Measurements from ENCODE around the gene SPHKAP. TPM values are rescaled to one million over a fixed set of nuclear protein-coding genes. Genes with fewer than 3 reads are reported as not detected.

SPHKAP gene
- total and polyA plus RNA-seq, 2 of the 13 experiments (the other 11 are each of a cell fraction or from before 2014, with no cell fraction given), result not detected

DNA sequence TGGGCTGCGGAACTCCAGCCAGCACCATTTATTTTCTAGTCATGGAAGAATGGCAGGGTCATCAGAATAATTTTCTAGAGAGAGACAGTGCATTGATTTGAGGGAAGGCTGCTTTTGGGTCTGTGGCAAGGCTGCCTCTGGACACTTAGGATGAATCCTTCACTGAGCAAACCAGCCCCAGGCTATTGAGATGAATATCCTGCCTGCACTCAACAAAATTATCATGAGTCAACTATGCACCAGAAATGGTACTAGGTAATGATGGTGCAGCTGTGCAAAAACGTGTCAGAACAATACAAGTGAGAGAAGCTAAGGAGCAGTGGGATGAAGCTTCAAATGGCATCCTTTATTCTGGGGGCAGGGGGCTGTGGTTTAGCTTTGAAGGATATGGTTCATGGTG, 115.8 kb downstream of the SPHKAP start:
- FAIRE-seq (no peak), DNase-seq (ENCODE audit: low spot score) (no peak), ATAC-seq (no peak)
- Histone ChIP-seq H3K4me2 (ENCODE audit: low read depth, low read length) (no peak overlapping the region), H3K4me1 (ENCODE audit: insufficient read depth, low read length) (no peaks in the 10 kb centered on the region), H3K9ac (ENCODE audit: insufficient read depth, low read depth, low read length) (no peak overlapping the region), H3K79me2 (ENCODE audit: insufficient read depth, low read length) (no peaks in the 10 kb centered on the region), H4K20me1 (ENCODE audit: insufficient read depth, low read length) (no peaks in the 10 kb centered on the region; the same call in 1 of the 2 replicates), H3K27me3 (ENCODE audit: control insufficient read depth in 1 of 2, insufficient read depth in 2 of 2, low read length in 2 of 2) (no peaks in the 10 kb centered on the region), H2AFZ (ENCODE audit: low read length) (no peak overlapping the region), H3K27ac (ENCODE audit: extremely low read length, insufficient read depth, low read length) (no peak overlapping the region), H3K4me3 (replicated peaks in 1 of 3; ENCODE audit: insufficient read depth in 1 of 3, low read depth in 2 of 3, low read length in 3 of 3) (no peak overlapping the region), H3K36me3 (replicated peaks in 1 of 2; ENCODE audit: control insufficient read depth in 1 of 2, insufficient read depth in 2 of 2, low read length in 2 of 2) (no peaks in the 10 kb centered on the region), H3K9me3 (ENCODE audit: low read length) (no peaks in the 10 kb centered on the region)
- 7% methylated on average over 2 of the region's 2 CpGs for WGBS (ENCODE audit: low lambda C conversion rate)
- no TSS peak for BruUV-seq (replicated peaks)
- intact Hi-C loops (cut with micrococcal nuclease; ENCODE audit: unreplicated experiment), result no loop called here
- TF ChIP-seq XRCC5 (optimal IDR thresholded peaks at IDR 0.05; ENCODE audit: low read length), result no peak
- TF ChIP-seq NONO (IDR thresholded peaks at IDR 0.05), result no peak
- TF ChIP-seq NONO (CRISPR knock-in tag; conservative IDR thresholded peaks at IDR 0.05), result no peak
- TF ChIP-seq, protein P1, sequence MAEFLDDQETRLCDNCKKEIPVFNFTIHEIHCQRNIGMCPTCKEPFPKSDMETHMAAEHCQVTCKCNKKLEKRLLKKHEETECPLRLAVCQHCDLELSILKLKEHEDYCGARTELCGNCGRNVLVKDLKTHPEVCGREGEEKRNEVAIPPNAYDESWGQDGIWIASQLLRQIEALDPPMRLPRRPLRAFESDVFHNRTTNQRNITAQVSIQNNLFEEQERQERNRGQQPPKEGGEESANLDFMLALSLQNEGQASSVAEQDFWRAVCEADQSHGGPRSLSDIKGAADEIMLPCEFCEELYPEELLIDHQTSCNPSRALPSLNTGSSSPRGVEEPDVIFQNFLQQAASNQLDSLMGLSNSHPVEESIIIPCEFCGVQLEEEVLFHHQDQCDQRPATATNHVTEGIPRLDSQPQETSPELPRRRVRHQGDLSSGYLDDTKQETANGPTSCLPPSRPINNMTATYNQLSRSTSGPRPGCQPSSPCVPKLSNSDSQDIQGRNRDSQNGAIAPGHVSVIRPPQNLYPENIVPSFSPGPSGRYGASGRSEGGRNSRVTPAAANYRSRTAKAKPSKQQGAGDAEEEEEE (CRISPR knock-in tag; IDR thresholded peaks at IDR 0.05; ENCODE audit: borderline replicate concordance), result no peak
- no peak for TF ChIP-seq KLF15 (CRISPR knock-in tag; IDR thresholded peaks at IDR 0.05; ENCODE audit: borderline replicate concordance)
- no peak for TF ChIP-seq FOXP1 (IDR thresholded peaks at IDR 0.05)
- TF ChIP-seq FOXP1 (CRISPR knock-in tag; IDR thresholded peaks at IDR 0.05), result no peak
- no peak for TF ChIP-seq ZNF569 (CRISPR knock-in tag; IDR thresholded peaks at IDR 0.05; ENCODE audit: borderline replicate concordance)
- no peak for TF ChIP-seq ZFX (CRISPR knock-in tag; IDR thresholded peaks at IDR 0.05; ENCODE audit: low read depth)
- TF ChIP-seq RARA (CRISPR knock-in tag; IDR thresholded peaks at IDR 0.05), result no peak
- no peak for TF ChIP-seq JUND (CRISPR knock-in tag; IDR thresholded peaks at IDR 0.05)
- TF ChIP-seq, protein P2, sequence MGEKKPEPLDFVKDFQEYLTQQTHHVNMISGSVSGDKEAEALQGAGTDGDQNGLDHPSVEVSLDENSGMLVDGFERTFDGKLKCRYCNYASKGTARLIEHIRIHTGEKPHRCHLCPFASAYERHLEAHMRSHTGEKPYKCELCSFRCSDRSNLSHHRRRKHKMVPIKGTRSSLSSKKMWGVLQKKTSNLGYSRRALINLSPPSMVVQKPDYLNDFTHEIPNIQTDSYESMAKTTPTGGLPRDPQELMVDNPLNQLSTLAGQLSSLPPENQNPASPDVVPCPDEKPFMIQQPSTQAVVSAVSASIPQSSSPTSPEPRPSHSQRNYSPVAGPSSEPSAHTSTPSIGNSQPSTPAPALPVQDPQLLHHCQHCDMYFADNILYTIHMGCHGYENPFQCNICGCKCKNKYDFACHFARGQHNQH (CRISPR knock-in tag; IDR thresholded peaks at IDR 0.05), result no peak
- no peak for TF ChIP-seq SKI (IDR thresholded peaks at IDR 0.05; ENCODE audit: partially characterized antibody)
- TF ChIP-seq, protein P3, sequence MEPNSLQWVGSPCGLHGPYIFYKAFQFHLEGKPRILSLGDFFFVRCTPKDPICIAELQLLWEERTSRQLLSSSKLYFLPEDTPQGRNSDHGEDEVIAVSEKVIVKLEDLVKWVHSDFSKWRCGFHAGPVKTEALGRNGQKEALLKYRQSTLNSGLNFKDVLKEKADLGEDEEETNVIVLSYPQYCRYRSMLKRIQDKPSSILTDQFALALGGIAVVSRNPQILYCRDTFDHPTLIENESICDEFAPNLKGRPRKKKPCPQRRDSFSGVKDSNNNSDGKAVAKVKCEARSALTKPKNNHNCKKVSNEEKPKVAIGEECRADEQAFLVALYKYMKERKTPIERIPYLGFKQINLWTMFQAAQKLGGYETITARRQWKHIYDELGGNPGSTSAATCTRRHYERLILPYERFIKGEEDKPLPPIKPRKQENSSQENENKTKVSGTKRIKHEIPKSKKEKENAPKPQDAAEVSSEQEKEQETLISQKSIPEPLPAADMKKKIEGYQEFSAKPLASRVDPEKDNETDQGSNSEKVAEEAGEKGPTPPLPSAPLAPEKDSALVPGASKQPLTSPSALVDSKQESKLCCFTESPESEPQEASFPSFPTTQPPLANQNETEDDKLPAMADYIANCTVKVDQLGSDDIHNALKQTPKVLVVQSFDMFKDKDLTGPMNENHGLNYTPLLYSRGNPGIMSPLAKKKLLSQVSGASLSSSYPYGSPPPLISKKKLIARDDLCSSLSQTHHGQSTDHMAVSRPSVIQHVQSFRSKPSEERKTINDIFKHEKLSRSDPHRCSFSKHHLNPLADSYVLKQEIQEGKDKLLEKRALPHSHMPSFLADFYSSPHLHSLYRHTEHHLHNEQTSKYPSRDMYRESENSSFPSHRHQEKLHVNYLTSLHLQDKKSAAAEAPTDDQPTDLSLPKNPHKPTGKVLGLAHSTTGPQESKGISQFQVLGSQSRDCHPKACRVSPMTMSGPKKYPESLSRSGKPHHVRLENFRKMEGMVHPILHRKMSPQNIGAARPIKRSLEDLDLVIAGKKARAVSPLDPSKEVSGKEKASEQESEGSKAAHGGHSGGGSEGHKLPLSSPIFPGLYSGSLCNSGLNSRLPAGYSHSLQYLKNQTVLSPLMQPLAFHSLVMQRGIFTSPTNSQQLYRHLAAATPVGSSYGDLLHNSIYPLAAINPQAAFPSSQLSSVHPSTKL (CRISPR knock-in tag; IDR thresholded peaks at IDR 0.05), result no peak
- TF ChIP-seq ZFP37 (CRISPR knock-in tag; IDR thresholded peaks at IDR 0.05; ENCODE audit: borderline replicate concordance), result no peak
- TF ChIP-seq NR3C1 (CRISPR knock-in tag; IDR thresholded peaks at IDR 0.05), result no peak
- TF ChIP-seq, protein P4, sequence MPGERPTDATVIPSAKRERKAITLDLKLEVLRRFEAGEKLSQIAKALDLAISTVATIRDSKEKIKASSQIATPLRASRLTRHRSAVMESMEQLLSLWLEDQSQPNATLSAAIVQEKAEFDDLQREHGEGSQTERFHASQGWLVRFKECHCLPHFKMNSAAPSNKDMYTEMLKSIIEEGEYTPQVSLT (CRISPR knock-in tag; IDR thresholded peaks at IDR 0.05; ENCODE audit: borderline replicate concordance, low read depth), result no peak
- ChIA-PET POLR2A (no interaction called here), CTCF (ENCODE audit: low intra/inter-chr PET ratio, low total read pairs) (no interaction called here)
- in situ Hi-C loops (cut with HindIII; ENCODE audit: extremely low pct_ligation_motif_present, low pct_unique_long_range_greater_than_20kb), result no loop called here
